ENCODE results near the gene RHBG.
"Not testable (repeated sequence)": the region's sequence is repeated elsewhere in the genome, so short reads cannot be mapped to it uniquely, and the experiment has no call there.

RHBG gene

GRCh38 chr1:156360534-156360933, 8.5 kb upstream of the RHBG start:
- no peak for DNase-seq (ENCODE audit: low spot score)
- TF ChIP-seq, protein P1, sequence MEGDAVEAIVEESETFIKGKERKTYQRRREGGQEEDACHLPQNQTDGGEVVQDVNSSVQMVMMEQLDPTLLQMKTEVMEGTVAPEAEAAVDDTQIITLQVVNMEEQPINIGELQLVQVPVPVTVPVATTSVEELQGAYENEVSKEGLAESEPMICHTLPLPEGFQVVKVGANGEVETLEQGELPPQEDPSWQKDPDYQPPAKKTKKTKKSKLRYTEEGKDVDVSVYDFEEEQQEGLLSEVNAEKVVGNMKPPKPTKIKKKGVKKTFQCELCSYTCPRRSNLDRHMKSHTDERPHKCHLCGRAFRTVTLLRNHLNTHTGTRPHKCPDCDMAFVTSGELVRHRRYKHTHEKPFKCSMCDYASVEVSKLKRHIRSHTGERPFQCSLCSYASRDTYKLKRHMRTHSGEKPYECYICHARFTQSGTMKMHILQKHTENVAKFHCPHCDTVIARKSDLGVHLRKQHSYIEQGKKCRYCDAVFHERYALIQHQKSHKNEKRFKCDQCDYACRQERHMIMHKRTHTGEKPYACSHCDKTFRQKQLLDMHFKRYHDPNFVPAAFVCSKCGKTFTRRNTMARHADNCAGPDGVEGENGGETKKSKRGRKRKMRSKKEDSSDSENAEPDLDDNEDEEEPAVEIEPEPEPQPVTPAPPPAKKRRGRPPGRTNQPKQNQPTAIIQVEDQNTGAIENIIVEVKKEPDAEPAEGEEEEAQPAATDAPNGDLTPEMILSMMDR (IDR thresholded peaks at IDR 0.05; ENCODE audit: borderline replicate concordance, control extremely low read depth, extremely low read depth, insufficient read depth, missing control alignments) = no peak
- in situ Hi-C loops (cut with MboI; ENCODE audit: low sequenced_read_pairs, unreplicated experiment) = no loop called here

GRCh38 chr1:156365754-156366153, 3.3 kb upstream of the RHBG start:
- TF ChIP-seq, protein P1 (IDR thresholded peaks at IDR 0.05; ENCODE audit: borderline replicate concordance, control extremely low read depth, extremely low read depth, insufficient read depth, missing control alignments) = no peak
- DNase-seq (ENCODE audit: low spot score) = no peak
- in situ Hi-C loops (cut with MboI; ENCODE audit: low sequenced_read_pairs, unreplicated experiment) = no loop called here

- DNase-seq (ENCODE audit: low spot score) = no peak
- TF ChIP-seq, protein P1 (IDR thresholded peaks at IDR 0.05; ENCODE audit: borderline replicate concordance, control extremely low read depth, extremely low read depth, insufficient read depth, missing control alignments) = no peak
- in situ Hi-C loops (cut with MboI; ENCODE audit: low sequenced_read_pairs, unreplicated experiment) = no loop called here
Measured at GRCh38 chr1:156366378-156367166, 2.4 kb upstream of the RHBG start.

DNA sequence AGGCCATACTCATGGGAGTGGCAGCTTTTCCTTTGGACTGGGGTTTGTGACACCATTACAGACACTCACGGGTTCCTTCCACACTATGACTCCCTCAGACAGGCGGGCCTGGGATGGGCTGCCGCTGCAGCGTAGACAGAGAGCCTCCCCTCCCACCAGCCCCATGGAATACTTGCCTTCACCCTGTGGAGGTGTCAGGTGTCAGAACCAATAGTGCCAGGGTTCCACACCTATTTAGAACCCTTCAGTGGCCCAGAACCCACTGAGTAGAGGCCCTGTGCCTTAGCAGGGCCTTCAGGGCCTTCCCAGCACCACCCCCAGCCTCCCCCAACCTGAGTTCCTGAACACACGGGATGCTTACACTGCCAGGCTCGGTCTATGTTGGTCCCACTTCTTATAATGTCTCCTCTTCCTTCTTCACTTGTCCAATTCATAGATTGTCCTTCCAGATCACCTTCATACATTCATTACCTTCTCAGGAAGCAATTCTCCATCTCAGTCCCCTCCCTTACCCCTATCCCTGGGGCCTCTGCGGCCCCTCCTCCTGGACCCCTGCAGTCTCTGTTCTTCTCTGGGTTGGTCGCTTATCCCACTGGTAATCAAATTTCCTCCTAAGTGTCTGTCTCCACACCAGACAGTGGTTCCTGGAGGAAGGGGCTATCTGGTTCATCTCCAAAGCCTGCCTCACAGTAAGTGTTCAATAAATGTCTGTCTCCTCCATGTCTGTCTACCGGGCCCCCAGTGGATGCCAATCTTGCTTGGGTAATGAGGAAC, 1.4 kb upstream of the RHBG start:
- TF ChIP-seq, protein P1 (IDR thresholded peaks at IDR 0.05; ENCODE audit: borderline replicate concordance, control extremely low read depth, extremely low read depth, insufficient read depth, missing control alignments) = no peak
- no peak for DNase-seq (ENCODE audit: low spot score)
- in situ Hi-C loops (cut with MboI; ENCODE audit: low sequenced_read_pairs, unreplicated experiment) = no loop called here

DNA sequence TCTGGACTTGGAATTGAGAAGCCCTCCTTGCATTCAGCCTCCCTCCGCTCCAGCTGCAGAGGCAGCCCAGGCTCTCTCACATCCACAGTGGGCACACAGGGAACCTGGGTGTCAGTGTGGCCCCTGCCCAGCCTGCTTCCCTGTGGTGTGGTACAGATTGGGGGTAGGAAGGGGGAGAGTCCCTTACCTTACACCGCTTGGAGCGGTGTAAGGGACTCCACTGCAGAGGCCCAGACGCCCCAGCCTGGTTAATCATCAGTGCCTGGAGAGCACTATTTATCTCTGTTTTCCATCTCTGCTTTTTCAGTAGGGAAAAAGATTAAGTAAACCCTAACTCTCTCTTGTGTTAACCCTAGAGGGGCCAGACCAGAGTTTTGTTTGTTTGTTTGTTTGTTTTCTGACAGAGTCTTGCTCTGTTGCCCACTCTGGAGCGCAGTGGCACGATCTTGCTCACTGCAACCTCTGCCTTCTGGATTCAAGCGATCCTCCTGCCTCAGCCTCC, 803 bp upstream of the RHBG start:
- no peak for DNase-seq (ENCODE audit: low spot score)
- TF ChIP-seq, protein P1 (IDR thresholded peaks at IDR 0.05; ENCODE audit: borderline replicate concordance, control extremely low read depth, extremely low read depth, insufficient read depth, missing control alignments) = no peak
- in situ Hi-C loops (cut with MboI; ENCODE audit: low sequenced_read_pairs, unreplicated experiment) = no loop called here

- DNase-seq (ENCODE audit: low spot score); in situ Hi-C loops (cut with MboI; ENCODE audit: low sequenced_read_pairs, unreplicated experiment): not testable (repeated sequence)
Measured at GRCh38 chr1:156369685-156370286, 775 bp downstream of the RHBG start.

Measured in GM13976 (cell line).